ENCODE measurements around the gene ADGRV1.

GRCh38 chr5:91070761-91071550 is 512.4 kb downstream of the ADGRV1 start:
- TF ChIP-seq, protein P1, sequence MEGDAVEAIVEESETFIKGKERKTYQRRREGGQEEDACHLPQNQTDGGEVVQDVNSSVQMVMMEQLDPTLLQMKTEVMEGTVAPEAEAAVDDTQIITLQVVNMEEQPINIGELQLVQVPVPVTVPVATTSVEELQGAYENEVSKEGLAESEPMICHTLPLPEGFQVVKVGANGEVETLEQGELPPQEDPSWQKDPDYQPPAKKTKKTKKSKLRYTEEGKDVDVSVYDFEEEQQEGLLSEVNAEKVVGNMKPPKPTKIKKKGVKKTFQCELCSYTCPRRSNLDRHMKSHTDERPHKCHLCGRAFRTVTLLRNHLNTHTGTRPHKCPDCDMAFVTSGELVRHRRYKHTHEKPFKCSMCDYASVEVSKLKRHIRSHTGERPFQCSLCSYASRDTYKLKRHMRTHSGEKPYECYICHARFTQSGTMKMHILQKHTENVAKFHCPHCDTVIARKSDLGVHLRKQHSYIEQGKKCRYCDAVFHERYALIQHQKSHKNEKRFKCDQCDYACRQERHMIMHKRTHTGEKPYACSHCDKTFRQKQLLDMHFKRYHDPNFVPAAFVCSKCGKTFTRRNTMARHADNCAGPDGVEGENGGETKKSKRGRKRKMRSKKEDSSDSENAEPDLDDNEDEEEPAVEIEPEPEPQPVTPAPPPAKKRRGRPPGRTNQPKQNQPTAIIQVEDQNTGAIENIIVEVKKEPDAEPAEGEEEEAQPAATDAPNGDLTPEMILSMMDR (IDR thresholded peaks at IDR 0.05; ENCODE audit: low read depth, low read length, poor library complexity, severe bottlenecking): no peak
- TF ChIP-seq EZH2phosphoT487 (IDR thresholded peaks at IDR 0.05; ENCODE audit: borderline replicate concordance, low read length): no peak

Data from DOHH2 (cell line).